Stimulated activated CD8-positive, alpha-beta memory T cell treated with anti-CD3 and anti-CD28 coated beads, Interleukin-15, amount 100 ng/mL, for 48 hours (primary cell): ENCODE measurements around the gene ATP1A3.
"Not testable (repeated sequence)": the region's sequence is repeated elsewhere in the genome, so short reads cannot be mapped to it uniquely, and the experiment has no call there.

Source experiments
- DNase-seq, 2 donors: peaks; one replicate each; pipeline ENCODE4 v3.0.0-alpha.2; 2020; ENCODE audit warnings: low read depth in 2 of 2

The ATP1A3 gene

GRCh38 chr19:42010245-42011126, 16.5 kb upstream of the ATP1A3 start:
- DNase-seq = no peak

- DNase-seq = no peak
Observed at GRCh38 chr19:42006569-42006968, 12.5 kb upstream of the ATP1A3 start.

DNA sequence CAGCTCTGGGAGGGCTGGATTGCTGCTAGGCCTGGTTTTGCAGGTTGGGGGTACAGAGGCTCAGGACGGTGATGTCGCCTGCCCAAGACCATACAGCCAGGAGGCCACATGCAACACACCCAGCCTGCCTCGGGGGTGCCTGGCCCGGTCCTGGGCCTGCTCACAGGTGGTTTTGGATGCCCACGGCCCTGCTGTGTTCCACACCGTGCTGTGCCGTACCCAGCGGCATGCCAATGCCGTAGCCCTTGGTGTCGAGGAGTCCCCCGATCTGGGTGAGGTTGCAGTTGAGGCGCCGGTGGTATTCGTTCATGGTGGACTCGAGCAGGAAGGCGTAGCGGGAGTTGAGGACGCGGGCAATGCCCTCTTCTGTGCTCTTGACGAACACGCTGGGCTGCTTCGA, 11.5 kb upstream of the ATP1A3 start:
- DNase-seq = no peak

DNA sequence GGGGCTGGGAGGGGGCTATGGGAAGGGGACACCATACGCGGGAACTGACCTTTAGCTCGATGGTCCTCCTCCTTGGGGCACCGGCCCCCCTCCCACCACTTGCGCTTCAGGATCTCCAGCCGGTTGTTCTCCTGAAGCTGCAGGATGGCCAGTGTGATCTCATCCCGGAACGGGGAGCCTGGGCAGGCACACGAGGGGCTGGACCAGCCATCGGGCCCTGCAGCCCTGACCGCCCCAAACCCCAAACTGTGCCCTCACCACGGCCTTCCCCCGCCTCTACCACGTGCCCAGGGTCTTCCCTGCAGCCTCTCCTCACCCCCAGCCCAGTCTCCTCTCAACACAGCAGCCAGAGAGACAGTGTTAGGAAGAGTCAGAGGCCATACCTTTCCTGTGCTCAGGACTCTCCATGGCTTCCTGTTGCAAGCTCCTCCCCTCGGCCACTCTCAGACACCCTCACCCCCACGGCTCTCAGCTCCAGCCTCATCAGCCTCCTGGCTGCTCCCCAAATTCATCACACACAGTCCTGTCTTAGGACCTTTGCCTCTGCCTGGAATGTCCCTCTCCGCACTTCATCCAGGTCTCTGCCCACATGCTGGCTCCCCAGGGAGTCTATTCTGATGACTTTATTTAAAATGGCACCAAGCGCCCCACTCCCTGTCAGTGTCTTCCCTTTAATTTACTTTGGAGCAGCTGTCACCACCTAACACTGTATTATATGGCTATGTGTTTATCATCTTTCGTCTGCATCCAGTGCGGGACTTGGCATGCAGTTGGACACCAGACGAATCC, 9.7 kb upstream of the ATP1A3 start:
- no peak for DNase-seq

DNA sequence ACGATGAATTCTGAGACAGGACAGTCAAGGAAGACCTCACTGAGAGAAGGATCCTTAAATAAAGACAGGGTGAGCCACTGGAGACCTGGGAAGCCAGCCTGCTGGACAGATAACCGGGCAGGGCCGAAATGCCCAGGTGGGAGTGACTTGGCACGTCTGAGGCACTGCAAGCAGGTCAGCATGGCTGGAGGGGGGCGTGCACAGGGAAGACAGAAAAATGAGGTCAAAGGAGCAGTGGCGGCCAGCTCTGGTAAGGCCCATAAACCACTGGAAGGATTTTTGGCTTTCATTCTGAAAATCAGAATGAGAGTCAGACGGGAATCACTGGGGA, 5.8 kb upstream of the ATP1A3 start:
- DNase-seq = no peak

DNA sequence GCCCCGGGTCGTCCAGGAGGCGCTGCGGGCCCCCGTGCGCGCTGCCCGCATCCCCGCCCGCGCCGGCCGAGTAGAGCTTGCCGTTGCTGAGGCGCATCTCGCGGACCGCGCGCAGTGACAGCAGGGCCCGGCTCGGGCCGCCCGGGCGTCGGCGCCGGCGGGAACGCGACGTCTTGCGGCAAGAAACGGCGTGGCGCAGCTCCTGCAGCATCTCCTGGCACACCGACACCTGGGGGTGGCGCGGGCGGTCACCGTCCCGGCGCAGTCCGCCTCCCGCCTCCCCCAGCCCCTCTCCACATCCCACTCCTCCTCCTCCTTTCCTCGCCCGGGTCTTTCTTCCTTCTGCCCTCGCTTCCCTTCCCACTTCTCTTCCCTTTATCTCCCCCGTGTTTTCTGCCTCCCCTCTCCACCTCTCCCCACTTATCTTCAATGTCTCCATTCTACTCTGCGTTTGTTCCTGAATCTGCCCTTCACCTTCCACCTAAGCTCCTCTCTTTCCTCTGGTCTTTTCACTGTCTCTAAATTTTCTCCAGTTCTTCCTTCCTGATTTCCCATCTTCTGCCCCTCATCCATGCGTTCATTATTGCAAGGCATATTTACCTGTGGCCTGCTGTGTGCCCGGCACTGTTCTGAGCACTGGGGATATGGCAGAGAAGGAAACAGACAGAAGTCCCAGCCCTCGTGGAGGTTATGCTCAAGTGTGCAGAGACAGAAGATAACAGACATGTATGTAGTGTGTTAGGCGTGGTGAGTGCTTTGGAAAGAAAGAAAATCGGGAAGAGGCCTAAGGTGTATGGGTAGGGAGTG, 5.2 kb upstream of the ATP1A3 start:
- DNase-seq = no peak

DNA sequence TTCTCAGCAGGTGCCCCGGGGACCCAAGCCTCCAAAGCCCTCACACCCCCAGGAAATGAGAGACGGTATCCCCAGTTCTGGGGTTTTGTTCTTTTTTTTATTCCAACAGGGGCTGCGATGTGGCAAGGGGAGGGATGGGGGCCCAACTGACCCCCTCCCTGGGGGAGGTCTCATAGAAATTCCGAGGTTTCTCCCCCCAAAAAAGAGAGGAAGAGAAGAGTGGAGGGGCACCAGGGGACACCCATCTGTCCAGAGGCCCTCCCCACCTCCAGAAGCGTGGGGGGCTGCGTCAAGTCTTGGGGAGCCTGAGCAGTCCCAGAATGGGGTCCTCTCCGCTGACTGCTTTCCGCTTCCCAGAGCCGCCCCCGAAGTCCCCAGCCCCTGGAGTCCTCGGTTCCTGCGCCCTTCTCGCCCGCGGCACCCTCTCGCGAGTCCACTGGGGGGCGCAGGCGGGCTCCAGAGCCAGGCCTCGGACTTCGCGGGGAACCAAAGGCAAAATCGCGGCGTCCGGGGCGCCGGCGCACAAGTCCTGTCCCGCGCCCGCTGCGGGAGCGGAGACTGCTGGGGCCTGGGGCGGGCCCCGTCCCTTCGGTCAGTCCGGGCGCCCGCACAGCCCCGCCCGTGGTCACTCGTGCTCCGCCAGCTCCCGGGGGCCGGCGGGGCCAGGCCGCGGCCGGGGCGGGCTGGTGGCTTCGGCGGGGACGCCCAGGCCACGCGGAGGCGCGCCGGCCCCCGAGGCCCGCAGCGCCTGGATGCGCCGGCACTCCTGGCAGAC, 4.4 kb upstream of the ATP1A3 start:
- peak; percentile 31 to 40 for DNase-seq

DNA sequence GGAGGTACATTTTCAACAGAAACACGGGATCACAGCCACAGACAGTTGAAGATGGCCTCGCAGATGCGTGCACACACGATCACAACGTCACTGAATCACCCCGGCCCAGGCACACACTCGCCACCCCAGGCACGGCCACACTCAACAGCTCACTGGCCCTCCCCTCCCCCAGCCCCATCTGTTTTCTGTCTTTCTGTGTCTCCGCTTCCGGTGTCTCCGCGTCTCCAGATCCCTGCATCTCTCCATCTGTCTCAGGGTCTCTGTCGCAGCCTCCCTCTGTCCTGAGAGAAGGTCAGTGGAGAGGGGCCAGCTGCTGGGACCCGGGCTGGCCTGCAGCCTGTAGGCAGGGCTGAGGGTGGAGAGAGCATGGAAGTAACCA, 3.8 kb upstream of the ATP1A3 start:
- no peak for DNase-seq

GRCh38 chr19:41997121-41997850, 3.3 kb upstream of the ATP1A3 start:
- DNase-seq = no peak

- DNase-seq = no peak
Observed at GRCh38 chr19:41995959-41996797, 2.1 kb upstream of the ATP1A3 start.

DNA sequence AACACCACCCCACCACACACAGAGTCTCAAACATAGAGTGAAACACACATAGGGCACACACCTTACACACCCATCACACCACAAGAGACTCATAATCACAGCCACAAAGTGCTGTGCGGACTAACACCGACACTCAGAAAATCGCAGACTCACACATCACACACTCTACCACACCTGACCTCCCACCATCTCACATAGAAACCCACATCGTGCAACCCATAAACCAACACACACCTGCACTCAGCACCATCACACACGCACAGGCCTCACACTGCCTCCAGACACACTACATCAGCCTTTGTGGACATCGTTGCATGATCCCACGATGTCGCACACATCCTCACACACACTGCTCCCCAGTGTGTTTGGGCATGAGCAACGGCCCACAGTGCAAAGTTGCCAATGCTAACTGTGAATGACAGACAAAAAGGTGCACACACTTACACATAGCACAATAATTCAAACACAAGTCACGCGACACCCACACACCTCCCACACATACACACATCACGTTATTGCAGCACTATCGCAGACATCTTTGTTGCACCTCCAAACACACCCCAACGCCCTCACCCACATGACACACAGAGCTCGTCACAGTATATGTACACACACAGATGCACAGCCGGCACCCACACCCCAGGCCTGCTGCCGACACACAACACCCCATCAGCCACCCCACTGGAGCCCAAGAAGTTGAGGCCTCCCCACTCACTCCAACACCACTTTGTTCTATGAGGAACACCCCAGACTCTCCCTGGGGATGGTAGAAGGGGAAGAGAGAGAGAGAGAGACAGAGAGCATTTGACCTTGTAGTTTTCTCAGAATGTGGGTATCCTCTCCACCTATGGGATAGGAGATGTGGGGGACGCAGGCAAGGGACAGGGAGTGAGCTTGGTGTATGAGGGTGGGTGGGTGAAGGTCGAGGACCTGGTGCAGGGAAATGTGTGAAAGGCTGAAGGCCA, 1.2 kb upstream of the ATP1A3 start:
- no peak for DNase-seq

DNA sequence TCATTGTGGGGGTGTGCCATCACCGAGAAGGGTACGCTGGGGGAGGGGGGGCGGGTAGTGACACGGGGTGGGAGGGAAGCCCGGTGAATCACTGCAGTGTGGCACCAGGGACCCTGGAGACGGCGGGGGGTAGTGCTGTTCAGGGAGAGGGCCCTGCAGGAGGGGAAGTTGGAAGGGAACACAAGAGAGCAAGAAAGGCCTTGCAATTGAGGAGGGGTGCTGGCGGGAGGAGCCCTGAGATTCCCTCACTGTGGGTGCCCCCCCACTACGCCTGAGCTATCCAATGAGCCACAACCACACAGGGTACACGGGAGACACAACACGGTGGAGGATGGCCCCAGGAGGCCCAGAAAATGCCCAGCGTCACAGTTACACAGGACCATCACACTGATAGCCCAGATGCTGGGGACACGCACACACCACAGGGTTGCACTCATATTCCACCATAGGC, 516 bp upstream of the ATP1A3 start:
- no peak for DNase-seq

GRCh38 chr19:41991925-41992569, 2.0 kb downstream of the ATP1A3 start:
- not testable (repeated sequence) for DNase-seq

- DNase-seq = no peak
Observed at GRCh38 chr19:41991025-41991424, 3.0 kb downstream of the ATP1A3 start.

GRCh38 chr19:41990615-41991014, 3.4 kb downstream of the ATP1A3 start:
- DNase-seq = no peak

DNA sequence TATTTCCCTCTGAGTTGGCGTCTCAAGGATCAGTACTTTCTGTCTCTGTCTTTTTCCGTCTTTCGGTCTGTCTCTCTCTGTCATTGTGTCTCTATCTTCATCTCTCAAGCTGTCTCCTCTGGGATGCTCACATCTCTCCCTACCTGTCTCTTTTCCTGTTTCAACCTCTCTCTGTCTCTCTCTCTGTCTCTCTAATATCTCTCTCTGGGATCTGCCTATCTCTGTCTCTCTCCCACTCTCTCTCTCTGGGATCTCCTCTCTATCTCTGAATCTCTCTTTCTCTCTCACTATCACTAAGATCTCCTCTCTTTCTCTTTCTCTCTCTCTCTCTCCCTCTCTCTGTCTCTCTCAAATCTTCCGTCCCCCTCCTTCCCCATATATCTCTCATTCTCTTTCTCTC, 4.0 kb downstream of the ATP1A3 start:
- no peak for DNase-seq

DNA sequence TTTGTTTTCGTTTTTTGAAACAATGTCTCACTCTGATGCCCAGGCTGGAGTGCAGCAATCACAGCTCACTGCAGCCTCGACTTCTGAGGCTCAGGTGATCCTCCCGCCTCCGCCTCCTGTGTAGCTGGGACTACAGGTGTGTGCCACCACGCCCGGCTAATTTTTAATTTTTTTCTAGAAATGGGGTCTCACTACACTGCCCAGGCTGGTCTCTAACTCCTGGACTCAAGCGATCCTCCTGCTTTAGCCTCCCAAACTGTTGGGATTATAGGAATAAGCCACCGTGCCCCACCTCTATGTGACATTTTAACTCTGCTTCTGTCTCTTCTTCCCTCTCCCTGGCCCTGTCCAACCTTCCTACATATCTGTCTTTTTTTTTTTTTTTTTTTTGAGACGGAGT, 5.1 kb downstream of the ATP1A3 start:
- no peak for DNase-seq
